Testis (tissue), 3 donors: ENCODE measurements around the gene PTDSS2. TPM values are rescaled to one million over a fixed set of nuclear protein-coding genes. Genes with fewer than 3 reads are reported as not detected.

Source experiments
- DNase-seq: peaks from one replicate; pipeline ENCODE4 v3.0.0-alpha.2; 2019
- H3K27ac ChIP-seq, 2 donors: fragments of 200-600 bp; sonication (generic); one replicate each; pipeline ENCODE4 v1.5.1; 2019
- H3K27me3 ChIP-seq: fragments of 200-600 bp; sonication (generic); one replicate; pipeline ENCODE4 v1.5.1; 2019
- H3K36me3 ChIP-seq: fragments of 200-600 bp; sonication (generic); one replicate; pipeline ENCODE4 v1.5.1; 2017; ENCODE audit warnings: low read depth; ENCODE audit errors: missing control alignments
- H3K4me1 ChIP-seq: fragments of 200-600 bp; sonication (generic); one replicate; pipeline ENCODE4 v1.5.1; 2019
- H3K4me3 ChIP-seq, 2 donors: fragments of 200-600 bp; sonication (generic); one replicate each; pipeline ENCODE4 v1.5.1; 2017 to 2019
- H3K9me3 ChIP-seq: fragments of 200-600 bp; sonication (generic); one replicate; pipeline ENCODE4 v1.5.1; 2017
- CTCF ChIP-seq, 3 experiments: fragments of 450-650 bp in 2 of 3; fragments of 200-600 bp in 1 of 3; sonication (generic) in 1 of 3; IDR thresholded peaks; one replicate each; pipeline ENCODE4 v1.5.1; 2016 to 2019; ENCODE audit warnings: antibody characterized with exemption in 3 of 3, mild to moderate bottlenecking in 2 of 3, moderate library complexity in 1 of 3
- POLR2A ChIP-seq: fragments of 450-650 bp; IDR thresholded peaks from one replicate; pipeline ENCODE4 v1.6.1; 2017; ENCODE audit warnings: antibody characterized with exemption, mild to moderate bottlenecking, moderate library complexity
- WGBS, 2 donors: methylation state at CpG; one replicate each; pipeline ENCODE4 v1.1.5; 2018; 5-methylcytosine and 5-hydroxymethylcytosine counted together
- intact Hi-C: fragments of 100-400 bp; cut with DNase I; formaldehyde crosslinking; loops from one replicate; pipeline ENCODE4 v1.15.1; 2023; ENCODE audit warnings: low total_unique reads
- polyA plus RNA-seq: library from polyadenylated mRNA; stranded (reverse); fragments of 350-450 nt; fragmentation: Illumina TruSeq; extraction: RNeasy Lipid Tissue Mini Kit (QIAGEN cat#74804); gene quantifications from one replicate; pipeline ENCODE4 v1.2.3, GENCODE V29; 2014; ENCODE audit warnings: low read depth, low replicate concordance; ENCODE audit not compliant: insufficient read depth
- total RNA-seq, 2 donors: library from RNA; depleted of rRNA; stranded (reverse); fragments of >200 nt; gene quantifications; one replicate each; pipeline ENCODE4 v1.2.3, GENCODE V29; 2016

The PTDSS2 gene
- total and polyA plus RNA-seq, 3 donors from 2014 or later: 107 to 160 (median 116) TPM

- no peak overlapping the region for H3K4me3 ChIP-seq
- H3K27me3 ChIP-seq: no peaks in the 10 kb centered on the region
- no peak for TF ChIP-seq POLR2A
- TF ChIP-seq CTCF (IDR thresholded peaks at IDR 0.05): no peak
- 88 to 90% methylated on average over 16 to 18 of the region's 18 CpGs for WGBS, 2 donors
- DNase-seq: no peak
- no peak overlapping the region for H3K27ac ChIP-seq
- peaks cover 18% of the 10 kb centered on the region for H3K4me1 ChIP-seq
- no peaks in the 10 kb centered on the region for H3K9me3 ChIP-seq
- H3K36me3 ChIP-seq: no peaks in the 10 kb centered on the region
- intact Hi-C loops: no loop called here
Measured at GRCh38 chr11:531919-532526, 81.9 kb downstream of the PTDSS2 start.

GRCh38 chr11:532527-532985, 82.5 kb downstream of the PTDSS2 start:
- TF ChIP-seq CTCF (IDR thresholded peaks at IDR 0.05) (no peak), POLR2A (no peak)
- Histone ChIP-seq H3K9me3 (no peaks in the 10 kb centered on the region), H3K27me3 (no peaks in the 10 kb centered on the region), H3K4me1 (peaks cover 23% of the 10 kb centered on the region), H3K36me3 (no peaks in the 10 kb centered on the region), H3K27ac (no peak overlapping the region), H3K4me3 (no peak overlapping the region)
- WGBS, 2 donors: 88 to 94% methylated on average over 18 to 23 of the region's 23 CpGs
- intact Hi-C loops: no loop called here
- no peak for DNase-seq

GRCh38 chr11:532986-533585, 83.0 kb downstream of the PTDSS2 start:
- Histone ChIP-seq H3K4me1 (peaks cover 27% of the 10 kb centered on the region), H3K4me3 (no peak overlapping the region), H3K36me3 (no peaks in the 10 kb centered on the region), H3K27ac (no peak overlapping the region), H3K27me3 (no peaks in the 10 kb centered on the region), H3K9me3 (no peaks in the 10 kb centered on the region)
- intact Hi-C loops: no loop called here
- DNase-seq: no peak
- WGBS, 2 donors: 90 to 100% methylated on average over 6 to 33 of the region's 33 CpGs
- TF ChIP-seq POLR2A (no peak), CTCF (IDR thresholded peaks at IDR 0.05) (no peak)

- WGBS, 2 donors: 74 to 87% methylated on average over 3 to 37 of the region's 37 CpGs
- no peaks in the 10 kb centered on the region for H3K9me3 ChIP-seq
- TF ChIP-seq CTCF (IDR thresholded peaks at IDR 0.05) (no peak), POLR2A (no peak)
- peak overlapping the region in 1 of 2 donors; percentile 78 for H3K4me3 ChIP-seq
- no peaks in the 10 kb centered on the region for H3K36me3 ChIP-seq
- DNase-seq: no peak
- no peaks in the 10 kb centered on the region for H3K27me3 ChIP-seq
- H3K4me1 ChIP-seq: peaks cover 27% of the 10 kb centered on the region
- no peak overlapping the region for H3K27ac ChIP-seq
- intact Hi-C loops: no loop called here
Measured at GRCh38 chr11:533586-534395, 83.7 kb downstream of the PTDSS2 start.
